ENCODE data around the gene RUFY4. TPM values are rescaled to one million over a fixed set of nuclear protein-coding genes. Genes with fewer than 3 reads are reported as not detected.

Gene RUFY4
- total RNA-seq, 1 experiment from 2014 or later: 0.21 TPM

DNA sequence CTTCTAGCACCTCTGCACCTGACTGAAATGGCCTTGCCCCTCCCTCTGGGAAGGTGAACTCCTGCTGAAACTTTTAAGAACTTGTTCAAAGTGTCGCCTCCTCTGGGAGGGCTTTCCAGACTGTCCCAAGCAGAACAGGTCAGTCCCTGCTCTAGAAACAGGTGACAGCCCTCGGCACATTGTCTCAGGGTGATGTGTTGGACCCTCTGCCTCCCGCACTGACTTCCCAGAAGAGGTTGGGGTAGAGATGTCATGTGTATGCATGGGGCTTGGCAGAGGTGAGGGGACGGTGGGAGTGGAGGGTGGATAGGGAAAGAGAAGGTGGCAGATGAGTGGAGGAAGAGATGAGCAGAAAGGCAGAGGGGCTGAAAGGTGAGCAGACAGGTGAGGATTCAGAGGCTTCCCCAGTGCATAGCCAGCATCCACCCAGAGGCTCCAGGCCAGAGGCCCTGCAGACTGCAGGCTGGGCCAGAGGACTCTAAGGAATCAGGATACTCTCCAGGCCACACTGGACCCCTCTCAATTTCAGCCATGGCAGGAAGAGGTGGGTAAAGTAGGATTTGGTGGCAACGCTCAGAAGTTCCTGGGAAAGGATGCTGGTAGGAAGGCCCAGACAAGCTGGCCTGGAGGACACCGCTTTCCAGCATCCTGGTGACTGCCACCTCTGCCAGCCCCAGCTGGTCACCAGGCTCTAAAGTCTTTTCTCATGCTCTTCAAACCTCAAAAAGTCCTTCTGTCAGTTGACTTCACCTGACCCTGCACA lies 41.4 kb upstream of the RUFY4 start:
- H3K36me3 Mint-ChIP-seq (ENCODE audit: insufficient read depth, unreplicated experiment): no peaks in the 10 kb centered on the region
- no peak overlapping the region for H3K4me3 Mint-ChIP-seq (ENCODE audit: low read depth, unreplicated experiment)
- peaks cover 19% of the 10 kb centered on the region for H3K27me3 Mint-ChIP-seq (ENCODE audit: unreplicated experiment)
- no peak overlapping the region for H3K27ac Mint-ChIP-seq (ENCODE audit: unreplicated experiment)
- no peaks in the 10 kb centered on the region for H3K4me1 Mint-ChIP-seq (ENCODE audit: low read depth, unreplicated experiment)
- H3K9me3 Mint-ChIP-seq (ENCODE audit: low read depth, unreplicated experiment): no peaks in the 10 kb centered on the region
- TF ChIP-seq, protein P1, sequence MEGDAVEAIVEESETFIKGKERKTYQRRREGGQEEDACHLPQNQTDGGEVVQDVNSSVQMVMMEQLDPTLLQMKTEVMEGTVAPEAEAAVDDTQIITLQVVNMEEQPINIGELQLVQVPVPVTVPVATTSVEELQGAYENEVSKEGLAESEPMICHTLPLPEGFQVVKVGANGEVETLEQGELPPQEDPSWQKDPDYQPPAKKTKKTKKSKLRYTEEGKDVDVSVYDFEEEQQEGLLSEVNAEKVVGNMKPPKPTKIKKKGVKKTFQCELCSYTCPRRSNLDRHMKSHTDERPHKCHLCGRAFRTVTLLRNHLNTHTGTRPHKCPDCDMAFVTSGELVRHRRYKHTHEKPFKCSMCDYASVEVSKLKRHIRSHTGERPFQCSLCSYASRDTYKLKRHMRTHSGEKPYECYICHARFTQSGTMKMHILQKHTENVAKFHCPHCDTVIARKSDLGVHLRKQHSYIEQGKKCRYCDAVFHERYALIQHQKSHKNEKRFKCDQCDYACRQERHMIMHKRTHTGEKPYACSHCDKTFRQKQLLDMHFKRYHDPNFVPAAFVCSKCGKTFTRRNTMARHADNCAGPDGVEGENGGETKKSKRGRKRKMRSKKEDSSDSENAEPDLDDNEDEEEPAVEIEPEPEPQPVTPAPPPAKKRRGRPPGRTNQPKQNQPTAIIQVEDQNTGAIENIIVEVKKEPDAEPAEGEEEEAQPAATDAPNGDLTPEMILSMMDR (IDR thresholded peaks at IDR 0.05; ENCODE audit: unreplicated experiment): no peak
- DNase-seq: no peak
- BruUV-seq (replicated peaks): no TSS peak
- intact Hi-C loops (cut with micrococcal nuclease; ENCODE audit: unreplicated experiment): no loop called here
- CTCF ChIA-PET: no interaction called here

DNA sequence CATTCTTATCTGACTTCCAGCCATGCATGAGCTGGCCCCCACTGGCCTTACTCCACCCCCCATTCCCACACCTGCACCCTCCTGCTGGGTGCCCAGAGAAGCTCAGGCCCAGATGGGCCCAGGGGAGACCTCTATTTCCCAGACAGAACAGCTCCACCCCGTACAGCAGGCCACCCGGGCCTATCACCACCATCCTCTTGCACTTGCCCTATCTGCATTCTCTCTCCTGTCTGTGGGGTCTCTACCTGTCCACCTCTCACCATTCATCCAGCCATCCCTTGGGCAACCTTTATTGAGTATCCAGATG lies 40.9 kb upstream of the RUFY4 start:
- Mint-ChIP-seq H3K27me3 (ENCODE audit: unreplicated experiment) (peaks cover 19% of the 10 kb centered on the region), H3K4me1 (ENCODE audit: low read depth, unreplicated experiment) (no peaks in the 10 kb centered on the region), H3K9me3 (ENCODE audit: low read depth, unreplicated experiment) (no peaks in the 10 kb centered on the region), H3K36me3 (ENCODE audit: insufficient read depth, unreplicated experiment) (no peaks in the 10 kb centered on the region), H3K27ac (ENCODE audit: unreplicated experiment) (no peak overlapping the region), H3K4me3 (ENCODE audit: low read depth, unreplicated experiment) (no peak overlapping the region)
- DNase-seq: no peak
- TF ChIP-seq, protein P1 (IDR thresholded peaks at IDR 0.05; ENCODE audit: unreplicated experiment): no peak
- BruUV-seq (replicated peaks): no TSS peak
- CTCF ChIA-PET: no interaction called here
- intact Hi-C loops (cut with micrococcal nuclease; ENCODE audit: unreplicated experiment): no loop called here

DNA sequence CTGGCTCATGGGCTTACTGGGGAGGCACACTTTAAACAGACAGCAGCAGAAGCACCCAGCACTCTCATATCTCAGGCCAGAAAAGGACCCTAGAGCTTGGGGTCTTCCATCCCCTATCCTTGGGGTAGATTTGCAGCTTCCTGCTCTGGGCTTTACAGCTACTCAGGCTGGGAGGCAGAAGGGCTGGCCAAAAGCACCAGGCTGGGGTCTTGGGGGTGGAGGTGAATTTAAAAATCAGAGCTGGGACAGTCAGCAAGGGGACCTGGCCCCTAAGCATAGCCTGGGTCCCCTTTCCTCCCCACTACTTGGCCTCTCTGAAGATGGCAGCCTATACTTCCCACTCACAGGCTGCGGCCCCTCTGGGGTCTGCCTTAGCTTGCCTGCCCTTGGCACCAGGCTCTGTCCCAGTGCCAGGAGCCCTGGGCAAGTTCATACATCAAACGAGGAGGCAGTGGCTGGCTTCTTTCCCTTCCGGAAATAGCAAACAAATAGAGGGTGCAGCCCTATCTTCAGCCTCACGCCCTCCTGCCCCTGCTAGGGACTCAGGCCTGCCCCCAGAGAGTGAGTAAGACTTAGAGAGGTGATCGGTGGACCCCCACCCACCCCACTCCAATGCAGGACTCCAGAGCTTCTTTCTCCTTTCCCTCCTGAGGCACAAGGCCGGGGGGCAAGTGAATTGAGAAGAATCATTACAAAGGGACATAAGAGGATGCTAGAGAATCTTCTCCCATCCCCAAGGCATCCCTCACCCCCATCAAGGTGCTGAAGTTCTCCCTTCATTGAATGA lies 40.3 kb upstream of the RUFY4 start:
- H3K9me3 Mint-ChIP-seq (ENCODE audit: low read depth, unreplicated experiment): no peaks in the 10 kb centered on the region
- H3K4me3 Mint-ChIP-seq (ENCODE audit: low read depth, unreplicated experiment): no peak overlapping the region
- H3K27me3 Mint-ChIP-seq (ENCODE audit: unreplicated experiment): peaks cover 19% of the 10 kb centered on the region
- H3K4me1 Mint-ChIP-seq (ENCODE audit: low read depth, unreplicated experiment): no peaks in the 10 kb centered on the region
- CTCF ChIA-PET: no interaction called here
- no TSS peak for BruUV-seq (replicated peaks)
- H3K36me3 Mint-ChIP-seq (ENCODE audit: insufficient read depth, unreplicated experiment): no peaks in the 10 kb centered on the region
- no peak overlapping the region for H3K27ac Mint-ChIP-seq (ENCODE audit: unreplicated experiment)
- TF ChIP-seq, protein P1 (IDR thresholded peaks at IDR 0.05; ENCODE audit: unreplicated experiment): no peak
- intact Hi-C loops (cut with micrococcal nuclease; ENCODE audit: unreplicated experiment): no loop called here
- no peak for DNase-seq

DNA sequence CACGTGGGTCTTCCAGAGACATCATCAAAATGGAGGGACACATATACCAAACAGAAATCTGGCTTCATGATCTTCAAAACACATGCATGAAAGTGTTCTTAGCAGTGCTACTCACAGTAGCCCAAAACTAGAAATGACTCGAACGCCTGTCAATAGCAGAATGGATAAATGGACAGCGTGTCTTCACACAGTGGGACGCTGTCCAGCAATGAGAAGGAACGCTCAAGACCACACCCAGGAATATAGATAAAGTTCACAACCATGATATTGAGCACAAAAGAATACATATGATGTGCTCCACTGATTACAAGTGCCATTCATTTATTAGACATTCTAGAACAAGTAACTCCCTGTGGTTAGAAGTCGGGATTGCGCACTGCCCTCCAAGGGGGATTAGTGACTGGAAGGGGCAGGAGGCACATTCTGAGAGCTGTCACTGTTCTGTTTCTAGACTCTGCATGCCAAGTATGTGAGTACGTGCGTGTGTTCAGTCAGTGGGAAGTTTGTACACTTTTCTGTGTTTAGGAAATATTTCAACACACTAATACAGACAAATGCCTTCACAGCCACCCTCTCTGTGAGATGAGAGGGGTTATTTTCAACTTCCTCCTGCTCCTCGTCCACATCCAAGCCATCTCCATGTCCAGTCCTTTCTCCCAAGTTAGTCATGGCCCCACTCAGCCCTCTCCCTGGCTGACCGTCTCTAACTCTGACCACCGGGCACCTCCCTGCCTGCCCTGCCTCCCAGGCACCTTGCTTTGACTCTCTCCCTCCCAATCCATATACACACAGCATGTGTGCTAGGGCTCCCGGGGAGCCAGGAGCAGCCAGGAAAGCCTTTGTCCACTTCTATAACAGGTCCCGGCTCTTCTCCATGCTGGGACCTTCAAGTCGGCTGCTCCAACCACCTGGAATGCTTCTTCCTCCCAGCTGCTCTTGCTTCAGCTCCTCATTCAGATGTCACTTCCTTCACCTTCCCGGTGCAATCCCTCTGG lies 39.4 kb upstream of the RUFY4 start:
- CTCF ChIA-PET: no interaction called here
- peaks cover 19% of the 10 kb centered on the region for H3K27me3 Mint-ChIP-seq (ENCODE audit: unreplicated experiment)
- no peak overlapping the region for H3K27ac Mint-ChIP-seq (ENCODE audit: unreplicated experiment)
- intact Hi-C loops (cut with micrococcal nuclease; ENCODE audit: unreplicated experiment): loop anchor here (5.0 kb wide), 1 partner anchor 42 kb away; no protein-coding TSS in a partner anchor
- no peak for DNase-seq
- no TSS peak for BruUV-seq (replicated peaks)
- TF ChIP-seq, protein P1 (IDR thresholded peaks at IDR 0.05; ENCODE audit: unreplicated experiment): no peak
- H3K9me3 Mint-ChIP-seq (ENCODE audit: low read depth, unreplicated experiment): no peaks in the 10 kb centered on the region
- no peaks in the 10 kb centered on the region for H3K36me3 Mint-ChIP-seq (ENCODE audit: insufficient read depth, unreplicated experiment)
- no peaks in the 10 kb centered on the region for H3K4me1 Mint-ChIP-seq (ENCODE audit: low read depth, unreplicated experiment)
- H3K4me3 Mint-ChIP-seq (ENCODE audit: low read depth, unreplicated experiment): no peak overlapping the region
